GM19193 (cell line): ENCODE results near the gene NAT8.

Experiments
- POLR2A ChIP-seq: IDR thresholded peaks from 4 replicates; pipeline ENCODE4 v1.6.1; 2011; ENCODE audit not compliant: insufficient read depth, insufficient read length; ENCODE audit errors: extremely low read depth

The NAT8 gene

DNA sequence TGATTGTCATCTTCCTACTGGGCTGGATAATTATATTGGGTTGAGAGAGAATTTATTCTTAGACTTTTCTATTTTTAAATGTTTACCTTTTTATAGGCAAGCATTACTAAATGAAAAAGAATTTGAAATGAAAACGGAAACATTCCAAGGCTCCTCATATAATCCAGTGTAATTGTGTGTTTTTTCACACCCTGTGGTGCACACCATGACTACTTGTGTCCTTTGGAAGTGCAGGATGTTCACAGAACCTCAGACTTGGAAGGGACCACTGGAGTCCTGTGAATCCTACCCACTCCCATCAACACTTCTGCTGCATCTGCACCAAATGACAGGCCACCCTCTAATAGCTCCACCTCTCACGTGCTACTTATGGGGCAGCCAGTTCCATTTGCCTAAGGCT is 48.0 kb downstream of the NAT8 start:
- no peak for TF ChIP-seq POLR2A

DNA sequence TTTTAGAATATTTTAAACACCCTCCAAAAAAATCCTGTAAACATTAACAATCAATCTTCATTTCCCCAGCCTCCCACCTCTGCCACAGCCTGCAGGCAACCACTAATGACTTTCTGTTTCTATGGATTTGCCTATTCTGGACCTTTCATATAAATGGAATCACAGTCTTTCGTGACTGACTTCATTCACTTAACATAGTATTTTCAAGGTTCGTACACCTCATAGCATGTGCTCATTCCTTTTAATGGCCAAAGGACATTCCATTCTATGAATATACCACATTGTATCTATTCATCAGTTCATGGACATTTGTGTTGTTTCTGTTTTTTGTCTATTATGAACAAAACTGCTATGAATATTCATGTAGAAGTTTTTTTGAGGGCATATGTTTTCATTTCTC is 48.5 kb downstream of the NAT8 start:
- no peak for TF ChIP-seq POLR2A
